Cardiac muscle cell (in vitro differentiated cells and primary cell): Measurements from ENCODE around the gene SRRD. TPM values are rescaled to one million over a fixed set of nuclear protein-coding genes. Genes with fewer than 3 reads are reported as not detected.

ENCODE experiments used
- DNase-seq, 2 donors: peaks; one replicate each; pipeline versions ENCODE4 v3.0.0 to v3.0.0-alpha.2; 2010 to 2017; ENCODE audit warnings: low read depth in 1 of 2, low spot score in 1 of 2
- H3K27ac ChIP-seq: fragments of 200-600 bp; sonication (generic); 2 replicates; pipeline ENCODE4 v1.5.1; 2016
- H3K27me3 ChIP-seq: fragments of 200-600 bp; sonication (generic); 2 replicates; pipeline ENCODE4 v1.6.0; 2016; ENCODE audit warnings: control low read depth
- H3K36me3 ChIP-seq: fragments of 200-600 bp; sonication (generic); 2 replicates; pipeline ENCODE4 v1.5.1; 2016; ENCODE audit warnings: control low read depth
- H3K4me1 ChIP-seq: fragments of 200-600 bp; sonication (generic); 2 replicates; pipeline ENCODE4 v1.8.1; 2017; ENCODE audit warnings: low read depth, mild to moderate bottlenecking, mixed run types
- H3K4me3 ChIP-seq: fragments of 200-600 bp; sonication (generic); 2 replicates; pipeline ENCODE4 v1.5.1; 2016; ENCODE audit warnings: mild to moderate bottlenecking
- H3K9me3 ChIP-seq: fragments of 200-600 bp; sonication (generic); 2 replicates; pipeline ENCODE4 v1.5.1; 2017; ENCODE audit warnings: low read depth, mild to moderate bottlenecking, control low read depth
- CTCF ChIP-seq: IDR thresholded peaks from 2 replicates; pipeline ENCODE4 v1.5.1; 2012; ENCODE audit warnings: low read depth, mild to moderate bottlenecking, low read length
- polyA plus RNA-seq: library from polyadenylated mRNA; unstranded; fragments of >200 nt; fragmentation: Nextera tagmentation; extraction: Ambion mirVana; gene quantifications from 2 replicates; pipeline ENCODE4 v1.2.1, GENCODE V29; 2016
- total RNA-seq: library from RNA; depleted of rRNA; stranded (reverse); fragments of >200 nt; gene quantifications from 2 replicates; pipeline ENCODE4 v1.2.3, GENCODE V29; 2016

SRRD gene
- total and polyA plus RNA-seq, 2 experiments from 2014 or later: 17.0 to 22.3 TPM

- no peak for DNase-seq
- no peak for TF ChIP-seq CTCF
- no peaks in the 10 kb centered on the region for H3K9me3 ChIP-seq
- no peak overlapping the region for H3K27ac ChIP-seq
- peaks cover 16% of the 10 kb centered on the region for H3K36me3 ChIP-seq
- no peak overlapping the region for H3K4me3 ChIP-seq
- H3K4me1 ChIP-seq: peaks cover 15% of the 10 kb centered on the region
- no peaks in the 10 kb centered on the region for H3K27me3 ChIP-seq
These were observed 31.3 kb upstream of the SRRD start for GRCh38 chr22:26452236-26453016.

- Histone ChIP-seq H3K9me3 (no peaks in the 10 kb centered on the region), H3K4me1 (peaks cover 8% of the 10 kb centered on the region), H3K27me3 (no peaks in the 10 kb centered on the region), H3K27ac (no peak overlapping the region), H3K4me3 (no peak overlapping the region), H3K36me3 (peaks cover 19% of the 10 kb centered on the region)
- DNase-seq: no peak
- no peak for TF ChIP-seq CTCF
These were observed 30.5 kb upstream of the SRRD start for GRCh38 chr22:26453216-26453615.

- Histone ChIP-seq H3K36me3 (peaks cover 20% of the 10 kb centered on the region), H3K4me1 (peaks cover 2% of the 10 kb centered on the region), H3K9me3 (no peaks in the 10 kb centered on the region), H3K27ac (no peak overlapping the region), H3K27me3 (no peaks in the 10 kb centered on the region), H3K4me3 (no peak overlapping the region)
- TF ChIP-seq CTCF: no peak
- DNase-seq: no peak
These were observed 29.7 kb upstream of the SRRD start for GRCh38 chr22:26453812-26454500.

- Histone ChIP-seq H3K27me3 (no peaks in the 10 kb centered on the region), H3K36me3 (peaks cover 18% of the 10 kb centered on the region), H3K4me1 (peaks cover 7% of the 10 kb centered on the region), H3K4me3 (no peak overlapping the region), H3K9me3 (no peaks in the 10 kb centered on the region), H3K27ac (no peak overlapping the region)
- DNase-seq: no peak
- TF ChIP-seq CTCF: no peak
These were observed 25.9 kb upstream of the SRRD start for GRCh38 chr22:26457661-26458272.

- Histone ChIP-seq H3K4me1 (peaks cover 14% of the 10 kb centered on the region), H3K27me3 (no peaks in the 10 kb centered on the region), H3K4me3 (no peak overlapping the region), H3K27ac (no peak overlapping the region), H3K9me3 (no peaks in the 10 kb centered on the region), H3K36me3 (peaks cover 20% of the 10 kb centered on the region)
- DNase-seq: no peak
- TF ChIP-seq CTCF: no peak
These were observed 23.5 kb upstream of the SRRD start for GRCh38 chr22:26460202-26460601.
